Activated CD8-positive, alpha-beta T cell treated with anti-CD3 and anti-CD28 coated beads for 36 hours (primary cell): ENCODE results near the gene OR1A2. TPM values are rescaled to one million over a fixed set of nuclear protein-coding genes. Genes with fewer than 3 reads are reported as not detected.
"Not testable (repeated sequence)": the region's sequence is repeated elsewhere in the genome, so short reads cannot be mapped to it uniquely, and the experiment has no call there.

Experiments
- ATAC-seq: fragments of 200-7000 bp; cut with Tn5 transposase; one replicate; pipeline ENCODE4 v1.10.0; 2021; ENCODE audit warnings: mild to moderate bottlenecking, moderate library complexity
- CTCF ChIA-PET: fragments of 350-600 bp; sonication (Branson Sonifier 250); formaldehyde crosslinking; loops from one replicate; lab custom pipeline; 2021; ENCODE audit warnings: antibody characterized with exemption; lab: Charles Lee
- POLR2A ChIA-PET: fragments of 350-600 bp; sonication (Branson Sonifier 250); formaldehyde crosslinking; loops from one replicate; lab custom pipeline; 2021; ENCODE audit warnings: antibody characterized with exemption; lab: Charles Lee
- DNase-seq: peaks from one replicate; pipeline ENCODE4 v3.0.0-alpha.2; 2020
- H3K27ac Mint-ChIP-seq: one replicate; pipeline ENCODE4 v1.8.0; 2021; ENCODE audit warnings: mild to moderate bottlenecking, mixed read lengths
- H3K27me3 Mint-ChIP-seq: one replicate; pipeline ENCODE4 v1.8.0; 2021; ENCODE audit warnings: mixed read lengths
- H3K36me3 Mint-ChIP-seq: one replicate; pipeline ENCODE4 v1.8.0; 2021; ENCODE audit warnings: low read depth, mixed read lengths
- H3K4me1 Mint-ChIP-seq: one replicate; pipeline ENCODE4 v1.8.0; 2021; ENCODE audit warnings: low read depth, mixed read lengths
- H3K4me3 Mint-ChIP-seq: one replicate; pipeline ENCODE4 v1.8.0; 2021; ENCODE audit warnings: mild to moderate bottlenecking, moderate library complexity, mixed read lengths
- H3K9me3 Mint-ChIP-seq: one replicate; pipeline ENCODE4 v1.8.0; 2021; ENCODE audit warnings: mixed read lengths
- CTCF ChIP-seq: fragments of 200-600 bp; IDR thresholded peaks from one replicate; pipeline ENCODE4 v1.8.0; 2022; ENCODE audit warnings: antibody characterized with exemption, mild to moderate bottlenecking
- intact Hi-C: fragments of 100-400 bp; cut with micrococcal nuclease; formaldehyde crosslinking; loops from one replicate; pipeline ENCODE4 v1.10.0; 2022
- total RNA-seq, 2 experiments: library from RNA; stranded (reverse); gene quantifications; one replicate each; pipeline ENCODE4 v1.2.3, GENCODE V29; 2021

Gene OR1A2
- total RNA-seq, 2 experiments from 2014 or later: not detected

DNA sequence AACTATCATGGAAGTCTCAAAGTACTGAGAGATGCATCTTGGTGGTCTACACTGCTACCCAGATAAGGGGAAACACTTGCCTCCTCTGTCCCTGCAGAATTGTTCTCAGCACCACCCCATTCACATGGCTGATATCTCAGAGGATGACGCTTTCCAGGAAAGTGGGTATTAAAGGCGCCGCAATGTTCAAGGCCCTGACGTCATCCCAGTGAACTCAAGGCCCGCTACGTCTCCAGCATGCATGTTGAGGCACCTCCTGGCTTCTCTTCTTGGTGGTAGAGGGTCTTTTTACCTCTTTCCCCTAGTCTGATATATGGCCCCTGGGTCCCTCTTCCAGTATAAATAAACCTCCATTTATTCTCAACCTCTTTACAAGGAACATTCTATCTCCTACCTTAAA, 11.2 kb downstream of the OR1A2 start:
- no peak overlapping the region for H3K4me3 Mint-ChIP-seq
- H3K9me3 Mint-ChIP-seq: peaks cover 3% of the 10 kb centered on the region
- ATAC-seq (no peak), DNase-seq (no peak)
- intact Hi-C loops: no loop called here
- H3K4me1 Mint-ChIP-seq: no peaks in the 10 kb centered on the region
- ChIA-PET CTCF (no interaction called here), POLR2A (interaction anchor here (0.5 kb wide), 1 partner anchor 375 kb away, joined by 6 read pairs; no protein-coding TSS in a partner anchor)
- H3K27ac Mint-ChIP-seq: no peak overlapping the region
- H3K36me3 Mint-ChIP-seq: no peaks in the 10 kb centered on the region
- TF ChIP-seq CTCF: no peak
- H3K27me3 Mint-ChIP-seq: peaks cover 2% of the 10 kb centered on the region

DNA sequence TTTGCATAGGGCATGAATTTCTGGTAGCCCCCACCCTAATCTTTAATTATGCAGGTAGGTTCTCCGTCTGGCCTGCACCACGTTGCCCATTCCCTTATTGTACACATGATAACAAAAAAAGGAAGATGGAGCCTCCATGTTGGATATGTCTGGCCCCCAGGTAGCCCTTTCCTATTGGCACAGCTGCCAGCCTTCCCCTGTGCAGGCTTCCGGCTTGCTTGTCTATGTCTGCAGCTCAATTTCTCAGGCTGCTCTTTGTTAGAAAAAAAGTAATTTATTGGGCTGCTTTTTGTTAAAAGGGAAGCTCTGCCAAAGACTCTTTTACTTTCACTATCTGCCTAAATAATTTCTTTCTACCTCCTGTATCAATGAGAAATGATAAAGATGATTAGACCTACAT, 15.7 kb downstream of the OR1A2 start:
- TF ChIP-seq CTCF: no peak
- H3K4me3 Mint-ChIP-seq: no peak overlapping the region
- intact Hi-C loops: no loop called here
- no peaks in the 10 kb centered on the region for H3K4me1 Mint-ChIP-seq
- H3K27me3 Mint-ChIP-seq: peaks cover 4% of the 10 kb centered on the region
- CTCF ChIA-PET: no interaction called here
- H3K36me3 Mint-ChIP-seq: no peaks in the 10 kb centered on the region
- POLR2A ChIA-PET: no interaction called here
- DNase-seq (no peak), ATAC-seq (no peak)
- no peak overlapping the region for H3K27ac Mint-ChIP-seq
- no peaks in the 10 kb centered on the region for H3K9me3 Mint-ChIP-seq

- H3K27ac Mint-ChIP-seq: no peak overlapping the region
- H3K4me1 Mint-ChIP-seq: no peaks in the 10 kb centered on the region
- DNase-seq: no peak
- ChIA-PET POLR2A (no interaction called here), CTCF (no interaction called here)
- H3K27me3 Mint-ChIP-seq: peaks cover 6% of the 10 kb centered on the region
- ATAC-seq: no peak
- H3K9me3 Mint-ChIP-seq: no peaks in the 10 kb centered on the region
- intact Hi-C loops: no loop called here
- no peak overlapping the region for H3K4me3 Mint-ChIP-seq
- no peak for TF ChIP-seq CTCF
- H3K36me3 Mint-ChIP-seq: no peaks in the 10 kb centered on the region
These were observed 16.3 kb downstream of the OR1A2 start for GRCh38 chr17:3213587-3213986.

GRCh38 chr17:3219978-3220377, 22.7 kb downstream of the OR1A2 start:
- H3K27ac Mint-ChIP-seq, H3K9me3 Mint-ChIP-seq, DNase-seq, H3K36me3 Mint-ChIP-seq, POLR2A ChIA-PET, H3K27me3 Mint-ChIP-seq, H3K4me3 Mint-ChIP-seq, intact Hi-C loops, ATAC-seq, CTCF ChIA-PET, H3K4me1 Mint-ChIP-seq: not testable (repeated sequence)

GRCh38 chr17:3221850-3222249, 24.5 kb downstream of the OR1A2 start:
- TF ChIP-seq CTCF: no peak
- Mint-ChIP-seq H3K9me3 (no peaks in the 10 kb centered on the region), H3K4me3 (peak overlapping the region; percentile 44), H3K27me3 (peaks cover 2% of the 10 kb centered on the region), H3K27ac (no peak overlapping the region), H3K36me3 (no peaks in the 10 kb centered on the region), H3K4me1 (peaks cover 9% of the 10 kb centered on the region)
- intact Hi-C loops: no loop called here
- peak; percentile 2 for DNase-seq
- ChIA-PET POLR2A (no interaction called here), CTCF (no interaction called here)
- ATAC-seq: no peak

GRCh38 chr17:3222505-3222904, 25.2 kb downstream of the OR1A2 start:
- peak; percentile 13 for DNase-seq
- Mint-ChIP-seq H3K4me1 (peaks cover 9% of the 10 kb centered on the region), H3K27me3 (peaks cover 2% of the 10 kb centered on the region), H3K4me3 (peak overlapping the region; percentile 44), H3K27ac (peak overlapping the region; percentile 12), H3K9me3 (no peaks in the 10 kb centered on the region), H3K36me3 (no peaks in the 10 kb centered on the region)
- TF ChIP-seq CTCF: no peak
- ChIA-PET CTCF (no interaction called here), POLR2A (no interaction called here)
- peak; percentile 42 for ATAC-seq
- intact Hi-C loops: no loop called here

DNA sequence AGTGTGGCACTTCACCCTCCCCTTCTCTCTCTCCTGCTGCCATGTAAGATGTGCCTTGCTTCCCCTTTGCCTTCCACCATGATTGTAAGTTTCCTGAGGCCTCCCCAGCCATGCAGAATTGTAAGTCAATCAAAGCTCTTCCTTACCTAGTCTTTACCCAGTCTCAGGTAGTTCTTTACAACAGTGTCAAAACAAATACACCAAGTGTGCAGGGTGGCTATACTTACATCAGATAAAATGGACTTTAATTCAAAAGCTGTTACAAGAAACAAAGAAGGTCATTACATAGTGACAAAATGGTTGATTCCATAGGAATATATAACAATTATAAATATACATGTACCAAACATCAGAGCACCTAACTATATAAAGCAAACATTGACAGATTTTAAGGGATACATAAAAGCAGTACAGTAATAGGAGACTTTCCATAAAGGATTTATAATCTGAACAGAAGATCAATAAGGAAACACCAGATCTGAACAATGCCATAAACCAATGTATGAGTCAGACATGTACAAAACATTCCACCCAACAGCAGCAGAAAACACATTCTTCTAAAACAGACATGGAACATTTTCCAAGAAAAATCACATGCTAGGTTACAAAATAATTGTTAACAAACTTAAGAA, 27.5 kb downstream of the OR1A2 start:
- POLR2A ChIA-PET, ATAC-seq, H3K27ac Mint-ChIP-seq, H3K4me3 Mint-ChIP-seq, DNase-seq, H3K4me1 Mint-ChIP-seq, H3K9me3 Mint-ChIP-seq, H3K27me3 Mint-ChIP-seq, H3K36me3 Mint-ChIP-seq, CTCF ChIA-PET, intact Hi-C loops: not testable (repeated sequence)

DNA sequence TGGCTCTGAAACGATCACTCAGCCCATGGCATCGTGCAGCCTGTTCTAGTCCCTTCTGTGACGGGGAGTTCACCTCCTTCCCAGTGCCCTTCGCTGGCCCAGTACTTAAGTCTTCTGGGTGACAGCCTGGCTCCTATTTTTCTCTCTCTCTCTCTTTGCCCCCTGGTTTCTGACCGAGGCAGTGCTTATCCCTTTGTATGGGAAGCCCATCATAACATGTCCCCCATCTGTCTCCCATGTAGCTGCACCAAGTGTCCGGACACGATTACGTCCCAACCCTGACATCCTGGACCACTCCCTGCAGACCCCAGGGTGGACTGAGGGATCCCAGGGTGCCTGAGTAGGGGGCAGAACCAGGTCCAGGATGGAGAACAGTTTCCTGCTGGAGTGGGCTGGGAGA, 35.0 kb downstream of the OR1A2 start:
- H3K27ac Mint-ChIP-seq, H3K4me1 Mint-ChIP-seq, H3K4me3 Mint-ChIP-seq, DNase-seq, POLR2A ChIA-PET, ATAC-seq, H3K9me3 Mint-ChIP-seq, H3K36me3 Mint-ChIP-seq, H3K27me3 Mint-ChIP-seq, CTCF ChIA-PET, intact Hi-C loops: not testable (repeated sequence)
